ENCODE results near the gene DAB2.

DAB2 gene

DNA sequence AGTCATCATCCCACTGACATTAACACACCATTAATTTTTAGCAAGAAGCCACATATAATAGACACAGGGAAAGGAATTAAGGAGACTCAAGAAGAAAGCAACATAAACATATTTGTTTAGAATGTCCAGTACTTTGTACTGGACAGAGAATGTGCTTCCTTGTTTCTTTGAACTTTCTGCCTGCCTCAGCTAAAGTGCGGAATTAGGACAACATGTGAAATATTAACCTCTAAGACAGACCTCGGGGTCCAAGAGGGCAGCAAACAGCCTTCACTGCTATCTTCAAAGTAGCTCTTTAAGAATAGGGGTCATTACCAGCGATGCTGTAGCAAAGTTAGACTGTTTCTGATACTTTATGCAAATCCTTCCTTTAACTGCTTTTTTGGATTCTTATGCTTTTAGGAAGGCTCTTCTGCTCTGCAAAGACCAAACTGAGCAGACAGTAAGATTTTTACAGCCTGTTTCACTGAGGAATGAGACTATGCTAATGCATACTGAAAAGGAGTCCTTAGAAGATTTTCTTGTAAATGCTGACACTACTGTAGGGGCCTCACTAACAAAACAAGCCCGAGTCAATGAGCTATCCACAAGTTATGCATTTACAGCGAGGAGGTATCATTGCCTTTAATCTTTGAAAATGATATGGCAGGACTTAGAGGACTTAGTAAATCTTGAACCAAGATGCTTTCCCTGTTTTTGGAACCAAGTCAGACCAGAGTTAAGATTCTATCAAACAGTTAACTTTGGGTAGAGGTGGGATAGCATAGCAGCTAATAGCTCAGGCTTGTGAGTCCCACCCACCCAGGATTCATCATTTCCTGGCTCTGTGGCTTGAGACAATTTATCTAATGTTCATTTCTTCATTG is 23.8 kb downstream of the DAB2 start:
- H3K9me3 ChIP-seq (ENCODE audit: low read length): no peaks in the 10 kb centered on the region
- TF ChIP-seq, protein P1, sequence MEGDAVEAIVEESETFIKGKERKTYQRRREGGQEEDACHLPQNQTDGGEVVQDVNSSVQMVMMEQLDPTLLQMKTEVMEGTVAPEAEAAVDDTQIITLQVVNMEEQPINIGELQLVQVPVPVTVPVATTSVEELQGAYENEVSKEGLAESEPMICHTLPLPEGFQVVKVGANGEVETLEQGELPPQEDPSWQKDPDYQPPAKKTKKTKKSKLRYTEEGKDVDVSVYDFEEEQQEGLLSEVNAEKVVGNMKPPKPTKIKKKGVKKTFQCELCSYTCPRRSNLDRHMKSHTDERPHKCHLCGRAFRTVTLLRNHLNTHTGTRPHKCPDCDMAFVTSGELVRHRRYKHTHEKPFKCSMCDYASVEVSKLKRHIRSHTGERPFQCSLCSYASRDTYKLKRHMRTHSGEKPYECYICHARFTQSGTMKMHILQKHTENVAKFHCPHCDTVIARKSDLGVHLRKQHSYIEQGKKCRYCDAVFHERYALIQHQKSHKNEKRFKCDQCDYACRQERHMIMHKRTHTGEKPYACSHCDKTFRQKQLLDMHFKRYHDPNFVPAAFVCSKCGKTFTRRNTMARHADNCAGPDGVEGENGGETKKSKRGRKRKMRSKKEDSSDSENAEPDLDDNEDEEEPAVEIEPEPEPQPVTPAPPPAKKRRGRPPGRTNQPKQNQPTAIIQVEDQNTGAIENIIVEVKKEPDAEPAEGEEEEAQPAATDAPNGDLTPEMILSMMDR (IDR thresholded peaks at IDR 0.05; ENCODE audit: low read length): no peak
- TF ChIP-seq EZH2 (IDR thresholded peaks at IDR 0.05; ENCODE audit: borderline replicate concordance, low read length): no peak
- no peak overlapping the region for H3K9ac ChIP-seq (ENCODE audit: low read length)
- H3K9me2 ChIP-seq (ENCODE audit: low read depth, low read length): no peaks in the 10 kb centered on the region
- no peaks in the 10 kb centered on the region for H3K79me2 ChIP-seq (ENCODE audit: insufficient read depth, low read length)
- H3K4me2 ChIP-seq (ENCODE audit: low read length): no peak overlapping the region
- no peak overlapping the region for H3K4me3 ChIP-seq (ENCODE audit: low read depth, low read length, poor library complexity, severe bottlenecking)
- H3K27me3 ChIP-seq (ENCODE audit: insufficient read depth, low read length): no peaks in the 10 kb centered on the region
- no peaks in the 10 kb centered on the region for H3K4me1 ChIP-seq (ENCODE audit: insufficient read depth, low read length, severe bottlenecking)
- H3F3A ChIP-seq (ENCODE audit: insufficient read depth, low read length): no peaks in the 10 kb centered on the region
- H4K20me1 ChIP-seq (ENCODE audit: insufficient read depth, low read length): no peaks in the 10 kb centered on the region
- H3K27ac ChIP-seq (ENCODE audit: low read depth, low read length, poor library complexity, severe bottlenecking): no peak overlapping the region
- no peak overlapping the region for H2AFZ ChIP-seq (ENCODE audit: low read length)
- no peaks in the 10 kb centered on the region for H3K36me3 ChIP-seq (ENCODE audit: insufficient read depth, low read length)

DNA sequence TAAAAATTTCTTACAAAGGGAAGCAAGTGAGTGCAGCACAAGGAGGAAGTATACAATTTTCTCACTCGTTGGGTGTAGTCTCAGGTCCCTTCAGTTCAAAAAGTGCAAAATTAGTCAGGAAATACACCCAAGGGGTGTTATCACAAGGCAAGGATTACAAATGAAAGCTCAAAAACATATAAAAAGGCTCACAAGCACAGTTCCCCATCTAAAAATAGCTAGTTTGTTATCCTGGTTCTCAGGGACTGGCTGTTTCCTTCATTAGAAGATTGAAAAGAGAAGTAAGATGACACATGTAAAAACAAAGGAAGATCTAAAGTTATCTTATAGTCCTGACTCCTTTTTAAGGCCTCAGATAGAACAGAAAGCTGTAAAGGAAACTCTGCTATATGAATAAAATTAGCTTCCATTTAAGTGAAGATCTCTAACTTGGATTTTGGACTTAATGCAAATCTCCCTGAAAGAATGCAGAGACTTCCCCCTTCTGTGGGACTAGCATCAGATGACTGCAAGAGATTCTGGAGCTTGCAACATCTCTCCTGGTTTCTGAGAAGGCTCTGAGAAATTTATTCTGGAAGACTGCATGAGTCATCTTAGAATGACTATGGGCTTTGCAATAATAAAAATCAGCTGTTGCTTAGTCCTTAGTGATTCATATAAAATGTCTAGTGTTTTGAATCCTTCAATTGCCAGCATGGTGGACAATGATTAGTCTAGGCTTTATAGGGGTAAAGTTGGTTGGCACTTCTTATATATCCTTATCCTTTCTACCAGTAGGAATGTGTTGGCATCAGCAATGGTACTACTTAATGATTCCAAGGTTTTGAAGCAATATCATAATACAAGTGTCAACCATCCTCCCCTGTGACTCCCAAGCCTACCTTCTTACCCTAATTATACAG is 25.4 kb downstream of the DAB2 start:
- H3K4me3 ChIP-seq (ENCODE audit: low read depth, low read length, poor library complexity, severe bottlenecking): no peak overlapping the region
- H3F3A ChIP-seq (ENCODE audit: insufficient read depth, low read length): no peaks in the 10 kb centered on the region
- no peaks in the 10 kb centered on the region for H3K4me1 ChIP-seq (ENCODE audit: insufficient read depth, low read length, severe bottlenecking)
- H3K4me2 ChIP-seq (ENCODE audit: low read length): no peak overlapping the region
- H3K9me2 ChIP-seq (ENCODE audit: low read depth, low read length): no peaks in the 10 kb centered on the region
- no peaks in the 10 kb centered on the region for H3K27me3 ChIP-seq (ENCODE audit: insufficient read depth, low read length)
- H3K27ac ChIP-seq (ENCODE audit: low read depth, low read length, poor library complexity, severe bottlenecking): no peak overlapping the region
- no peak overlapping the region for H2AFZ ChIP-seq (ENCODE audit: low read length)
- no peaks in the 10 kb centered on the region for H4K20me1 ChIP-seq (ENCODE audit: insufficient read depth, low read length)
- no peaks in the 10 kb centered on the region for H3K9me3 ChIP-seq (ENCODE audit: low read length)
- TF ChIP-seq, protein P1 (IDR thresholded peaks at IDR 0.05; ENCODE audit: low read length): no peak
- no peak for TF ChIP-seq EZH2 (IDR thresholded peaks at IDR 0.05; ENCODE audit: borderline replicate concordance, low read length)
- no peak overlapping the region for H3K9ac ChIP-seq (ENCODE audit: low read length)
- no peaks in the 10 kb centered on the region for H3K36me3 ChIP-seq (ENCODE audit: insufficient read depth, low read length)
- H3K79me2 ChIP-seq (ENCODE audit: insufficient read depth, low read length): no peaks in the 10 kb centered on the region

DNA sequence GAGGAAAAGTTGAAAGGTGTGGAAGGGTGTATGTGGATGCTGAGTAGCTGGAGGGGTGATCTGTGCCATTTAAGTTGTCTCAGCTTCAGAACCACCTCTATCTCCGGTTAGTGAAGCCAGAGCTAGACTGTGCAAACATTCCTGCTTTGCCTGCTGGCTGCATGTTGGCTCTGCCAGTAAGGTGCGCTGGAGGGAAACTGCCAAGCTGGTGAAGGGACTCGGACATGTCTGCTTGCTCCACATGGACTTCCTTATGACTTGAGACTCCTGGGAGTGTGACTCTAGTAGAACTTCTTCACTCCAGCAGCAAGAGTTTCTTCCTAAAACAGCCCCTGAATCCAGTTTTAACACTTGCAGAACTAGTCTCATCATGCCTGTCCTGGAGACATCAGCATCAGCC is 27.9 kb downstream of the DAB2 start:
- H3K4me2 ChIP-seq (ENCODE audit: low read length): no peak overlapping the region
- H3K9me2 ChIP-seq (ENCODE audit: low read depth, low read length): no peaks in the 10 kb centered on the region
- no peak overlapping the region for H3K9ac ChIP-seq (ENCODE audit: low read length)
- no peaks in the 10 kb centered on the region for H4K20me1 ChIP-seq (ENCODE audit: insufficient read depth, low read length)
- no peaks in the 10 kb centered on the region for H3K27me3 ChIP-seq (ENCODE audit: insufficient read depth, low read length)
- H3K36me3 ChIP-seq (ENCODE audit: insufficient read depth, low read length): no peaks in the 10 kb centered on the region
- H3K9me3 ChIP-seq (ENCODE audit: low read length): no peaks in the 10 kb centered on the region
- H3K79me2 ChIP-seq (ENCODE audit: insufficient read depth, low read length): no peaks in the 10 kb centered on the region
- H3K4me3 ChIP-seq (ENCODE audit: low read depth, low read length, poor library complexity, severe bottlenecking): no peak overlapping the region
- TF ChIP-seq EZH2 (IDR thresholded peaks at IDR 0.05; ENCODE audit: borderline replicate concordance, low read length): no peak
- TF ChIP-seq, protein P1 (IDR thresholded peaks at IDR 0.05; ENCODE audit: low read length): no peak
- no peaks in the 10 kb centered on the region for H3K4me1 ChIP-seq (ENCODE audit: insufficient read depth, low read length, severe bottlenecking)
- no peak overlapping the region for H2AFZ ChIP-seq (ENCODE audit: low read length)
- H3F3A ChIP-seq (ENCODE audit: insufficient read depth, low read length): no peaks in the 10 kb centered on the region
- H3K27ac ChIP-seq (ENCODE audit: low read depth, low read length, poor library complexity, severe bottlenecking): no peak overlapping the region
